ENCODE measurements around the gene PPP2R5E.

GRCh38 chr14:63480599-63480998, 62.6 kb downstream of the PPP2R5E start:
- TF ChIP-seq POLR2A (IDR thresholded peaks at IDR 0.05; ENCODE audit: low read length) (no peak), GATA1 (IDR thresholded peaks at IDR 0.05; ENCODE audit: low read depth, low read length) (no peak)
